ENCODE data around the gene LRMDA. TPM values are rescaled to one million over a fixed set of nuclear protein-coding genes. Genes with fewer than 3 reads are reported as not detected.

Gene LRMDA
- total and polyA plus RNA-seq, 3 experiments from 2014 or later = not detected

DNA sequence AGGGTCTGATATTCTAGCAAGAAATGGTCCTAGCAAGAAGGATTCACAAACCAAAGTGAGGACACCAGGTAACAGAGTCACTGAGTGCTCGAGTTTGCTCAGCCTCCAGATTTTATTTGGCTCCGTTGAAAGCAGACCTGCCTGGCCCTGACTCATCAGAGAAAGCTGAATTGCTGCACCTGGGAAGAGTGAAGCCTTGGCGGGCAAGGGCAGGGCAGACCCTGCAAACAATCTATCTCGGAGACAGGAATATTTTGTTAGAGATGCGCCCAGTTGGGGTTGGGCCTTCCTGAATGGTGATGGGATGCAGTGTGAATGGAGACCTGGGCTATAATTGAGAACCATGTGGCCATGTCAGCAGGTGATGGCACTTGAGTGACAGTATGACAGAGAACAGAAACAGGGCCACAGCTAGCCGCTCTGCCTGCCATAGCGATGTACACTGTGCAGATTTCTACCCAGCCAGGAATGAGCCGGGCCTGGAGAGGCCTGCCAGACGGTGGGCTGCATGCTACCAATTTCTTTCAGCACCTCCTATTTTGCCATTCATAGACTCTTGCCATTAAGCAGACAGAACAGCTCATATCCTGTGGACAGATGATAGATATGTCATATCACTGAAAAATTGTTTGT is 744.2 kb downstream of the LRMDA start:
- H3K4me1 Mint-ChIP-seq = no peaks in the 10 kb centered on the region
- H3K36me3 Mint-ChIP-seq = no peaks in the 10 kb centered on the region
- no peaks in the 10 kb centered on the region for H3K9me3 ChIP-seq (ENCODE audit: low read length)
- ChIA-PET POLR2A (no interaction called here), CTCF (no interaction called here)
- peaks cover 0 to 1% of the 10 kb centered on the region in 2 donors for H3K27me3 Mint-ChIP-seq
- no peaks in the 10 kb centered on the region for H3K27me3 ChIP-seq (ENCODE audit: insufficient read depth, low read length, poor library complexity, severe bottlenecking)
- no peaks in the 10 kb centered on the region for H3K36me3 ChIP-seq (ENCODE audit: insufficient read depth, low read length)
- no peak overlapping the region for H3K4me3 ChIP-seq (ENCODE audit: low read length)
- H3K4me3 Mint-ChIP-seq = no peak overlapping the region
- DNase-seq = no peak
- no peak overlapping the region for H3K27ac Mint-ChIP-seq
- H3K9me3 Mint-ChIP-seq = peaks cover 0 to 17% (median 2%) of the 10 kb centered on the region in 5 donors
- no peak overlapping the region for H3K27ac ChIP-seq (ENCODE audit: low read depth, low read length)
- H3K4me1 ChIP-seq (ENCODE audit: insufficient read depth, low read length) = no peaks in the 10 kb centered on the region

DNA sequence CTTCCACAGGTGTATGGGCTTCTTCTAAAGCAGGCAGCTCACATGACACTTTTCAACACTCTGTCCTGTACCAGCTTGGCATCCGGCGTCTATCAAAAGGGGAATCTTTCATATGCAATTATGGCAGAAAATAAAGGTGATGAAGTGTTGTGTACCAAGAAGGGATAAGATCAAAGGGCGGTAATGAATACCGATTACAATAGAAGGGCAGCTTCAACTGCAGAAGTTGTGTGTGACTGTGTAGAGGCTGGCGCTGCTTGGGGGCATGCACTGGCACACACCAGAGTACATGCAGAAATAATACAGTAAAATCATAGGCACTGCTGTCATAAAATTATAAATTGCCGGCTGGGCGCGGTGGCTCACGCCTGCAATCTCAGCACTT is 744.7 kb downstream of the LRMDA start:
- H3K4me3 Mint-ChIP-seq = no peak overlapping the region
- H3K9me3 ChIP-seq (ENCODE audit: low read length) = no peaks in the 10 kb centered on the region
- CTCF ChIA-PET = no interaction called here
- H3K9me3 Mint-ChIP-seq = peaks cover 0 to 17% (median 2%) of the 10 kb centered on the region in 5 donors
- H3K27me3 Mint-ChIP-seq = peaks cover 0 to 1% of the 10 kb centered on the region in 2 donors
- no peak for DNase-seq
- no peak overlapping the region for H3K27ac ChIP-seq (ENCODE audit: low read depth, low read length)
- H3K4me1 Mint-ChIP-seq = no peaks in the 10 kb centered on the region
- H3K27ac Mint-ChIP-seq = no peak overlapping the region
- H3K27me3 ChIP-seq (ENCODE audit: insufficient read depth, low read length, poor library complexity, severe bottlenecking) = no peaks in the 10 kb centered on the region
- H3K4me3 ChIP-seq (ENCODE audit: low read length) = no peak overlapping the region
- no peaks in the 10 kb centered on the region for H3K36me3 ChIP-seq (ENCODE audit: insufficient read depth, low read length)
- no peaks in the 10 kb centered on the region for H3K36me3 Mint-ChIP-seq
- no peaks in the 10 kb centered on the region for H3K4me1 ChIP-seq (ENCODE audit: insufficient read depth, low read length)
- POLR2A ChIA-PET = no interaction called here

DNA sequence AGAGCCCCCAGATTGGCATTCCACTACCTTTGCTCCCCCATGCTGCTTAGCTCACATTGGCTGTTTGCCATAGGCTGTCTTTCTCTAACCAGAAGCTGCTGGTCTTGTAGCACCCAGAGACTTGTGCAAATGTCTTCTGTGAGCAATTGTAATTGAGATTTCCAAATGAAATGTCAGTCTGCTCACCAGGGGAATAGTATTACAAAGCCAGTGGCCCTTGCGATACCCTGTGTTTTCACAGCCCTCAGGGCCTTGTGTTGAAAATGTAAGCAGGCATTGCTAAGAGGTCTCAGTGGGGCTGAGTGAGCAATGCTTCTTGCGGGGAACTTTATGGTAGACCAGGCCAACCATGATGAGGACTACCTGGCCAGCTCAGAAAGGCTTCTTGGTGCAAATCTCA is 746.5 kb downstream of the LRMDA start:
- no peak for DNase-seq
- ChIA-PET POLR2A (no interaction called here), CTCF (no interaction called here)
- no peaks in the 10 kb centered on the region for H3K36me3 ChIP-seq (ENCODE audit: insufficient read depth, low read length)
- H3K9me3 ChIP-seq (ENCODE audit: low read length) = no peaks in the 10 kb centered on the region
- no peaks in the 10 kb centered on the region for H3K36me3 Mint-ChIP-seq
- H3K27ac ChIP-seq (ENCODE audit: low read depth, low read length) = no peak overlapping the region
- no peak overlapping the region for H3K4me3 Mint-ChIP-seq
- no peak overlapping the region for H3K27ac Mint-ChIP-seq
- no peaks in the 10 kb centered on the region for H3K4me1 ChIP-seq (ENCODE audit: insufficient read depth, low read length)
- H3K27me3 Mint-ChIP-seq = no peaks in the 10 kb centered on the region
- peaks cover 0 to 13% (median 2%) of the 10 kb centered on the region in 5 donors for H3K9me3 Mint-ChIP-seq
- H3K27me3 ChIP-seq (ENCODE audit: insufficient read depth, low read length, poor library complexity, severe bottlenecking) = no peaks in the 10 kb centered on the region
- H3K4me1 Mint-ChIP-seq = no peaks in the 10 kb centered on the region
- no peak overlapping the region for H3K4me3 ChIP-seq (ENCODE audit: low read length)

DNA sequence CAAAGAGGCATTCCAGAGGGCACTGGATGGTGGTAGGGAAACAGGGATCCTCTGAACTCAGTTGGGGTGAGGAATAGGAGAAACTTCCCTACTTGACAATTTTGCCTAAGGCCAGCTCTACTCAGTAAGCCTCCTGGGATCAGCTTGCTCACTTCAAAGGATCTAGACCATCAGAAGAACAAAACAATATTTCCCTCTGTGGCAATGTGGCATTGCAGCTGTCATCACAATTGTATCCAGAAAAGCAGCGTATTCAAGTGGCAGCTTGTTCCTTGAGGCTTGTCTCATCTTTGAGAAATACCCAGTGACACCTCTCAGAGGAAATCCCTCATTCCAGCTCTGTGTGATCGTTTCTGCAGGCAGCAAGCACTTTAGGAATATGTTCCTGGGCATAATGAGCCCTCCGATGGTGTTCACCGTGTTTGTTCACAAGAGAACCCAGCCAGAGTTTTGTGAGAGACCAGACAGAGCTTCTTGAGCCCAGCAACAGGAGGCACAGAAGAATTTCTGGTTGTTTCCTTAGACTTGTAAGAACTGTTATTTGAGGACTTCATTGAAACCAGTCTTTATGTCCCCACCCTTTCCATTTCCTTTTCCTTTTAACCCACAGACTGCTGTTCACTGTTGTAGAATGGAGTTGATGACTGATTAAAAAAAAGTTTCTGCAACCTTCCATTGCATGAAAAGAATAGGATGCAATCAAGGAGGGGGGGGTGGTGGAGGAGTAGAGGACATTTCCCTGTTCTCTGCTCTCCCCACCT is 747.3 kb downstream of the LRMDA start:
- POLR2A ChIA-PET = no interaction called here
- Mint-ChIP-seq H3K9me3 (peaks cover 0 to 12% (median 0%) of the 10 kb centered on the region in 5 donors), H3K36me3 (no peaks in the 10 kb centered on the region), H3K27me3 (no peaks in the 10 kb centered on the region), H3K4me3 (no peak overlapping the region), H3K27ac (no peak overlapping the region), H3K4me1 (no peaks in the 10 kb centered on the region)
- H3K4me1 ChIP-seq (ENCODE audit: insufficient read depth, low read length) = no peaks in the 10 kb centered on the region
- H3K36me3 ChIP-seq (ENCODE audit: insufficient read depth, low read length) = no peaks in the 10 kb centered on the region
- no peaks in the 10 kb centered on the region for H3K9me3 ChIP-seq (ENCODE audit: low read length)
- CTCF ChIA-PET = no interaction called here
- H3K4me3 ChIP-seq (ENCODE audit: low read length) = no peak overlapping the region
- no peak for DNase-seq
- H3K27me3 ChIP-seq (ENCODE audit: insufficient read depth, low read length, poor library complexity, severe bottlenecking) = no peaks in the 10 kb centered on the region
- H3K27ac ChIP-seq (ENCODE audit: low read depth, low read length) = no peak overlapping the region

DNA sequence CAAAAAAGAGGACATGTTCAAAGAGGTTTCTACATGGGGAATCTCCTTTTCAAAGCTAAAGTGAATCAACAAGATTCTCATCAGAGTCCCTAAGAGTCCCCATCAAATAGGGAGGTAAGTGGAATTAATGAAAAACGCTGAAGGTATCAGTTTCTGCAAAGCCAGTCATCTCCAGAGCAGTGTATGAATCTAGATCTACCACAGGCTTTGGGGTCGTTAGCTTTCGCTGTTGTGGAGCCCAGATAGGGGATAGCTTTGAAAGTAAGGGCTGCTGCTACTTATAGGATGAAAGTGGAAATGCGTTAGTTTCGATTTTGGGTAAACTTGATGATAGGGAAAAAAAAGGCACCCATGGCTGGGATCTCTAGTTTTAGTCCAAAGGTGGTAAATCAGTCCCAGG is 748.4 kb downstream of the LRMDA start:
- H3K27me3 Mint-ChIP-seq = no peaks in the 10 kb centered on the region
- DNase-seq = no peak
- no peak overlapping the region for H3K4me3 Mint-ChIP-seq
- Histone ChIP-seq H3K36me3 (ENCODE audit: insufficient read depth, low read length) (no peaks in the 10 kb centered on the region), H3K27ac (ENCODE audit: low read depth, low read length) (no peak overlapping the region), H3K4me1 (ENCODE audit: insufficient read depth, low read length) (no peaks in the 10 kb centered on the region), H3K4me3 (ENCODE audit: low read length) (no peak overlapping the region), H3K27me3 (ENCODE audit: insufficient read depth, low read length, poor library complexity, severe bottlenecking) (no peaks in the 10 kb centered on the region), H3K9me3 (ENCODE audit: low read length) (no peaks in the 10 kb centered on the region)
- ChIA-PET CTCF (no interaction called here), POLR2A (no interaction called here)
- no peaks in the 10 kb centered on the region for H3K4me1 Mint-ChIP-seq
- H3K9me3 Mint-ChIP-seq = peaks cover 0 to 13% (median 2%) of the 10 kb centered on the region in 5 donors
- no peak overlapping the region for H3K27ac Mint-ChIP-seq
- H3K36me3 Mint-ChIP-seq = no peaks in the 10 kb centered on the region

DNA sequence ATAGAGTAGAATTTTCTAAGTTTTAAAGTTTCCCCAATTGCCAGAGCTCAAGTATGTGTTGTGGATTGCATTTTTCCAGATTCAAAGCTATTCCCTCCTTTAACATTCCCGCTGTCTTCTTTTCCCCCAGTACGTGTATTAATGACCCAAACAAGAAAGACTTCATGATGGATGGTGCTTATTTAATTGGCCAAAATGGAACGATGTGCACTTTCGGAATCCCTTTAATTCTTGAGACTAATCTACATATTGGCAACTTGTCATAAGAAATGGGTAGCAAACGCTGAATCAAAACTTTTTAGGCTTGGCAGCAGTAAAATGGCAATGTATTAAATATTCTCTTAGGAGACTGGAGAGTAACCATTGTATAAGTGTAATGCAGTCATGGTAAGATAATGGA is 753.2 kb downstream of the LRMDA start:
- Histone ChIP-seq H3K4me3 (ENCODE audit: low read length) (no peak overlapping the region), H3K4me1 (ENCODE audit: insufficient read depth, low read length) (no peaks in the 10 kb centered on the region), H3K9me3 (ENCODE audit: low read length) (no peaks in the 10 kb centered on the region), H3K36me3 (ENCODE audit: insufficient read depth, low read length) (no peaks in the 10 kb centered on the region), H3K27ac (ENCODE audit: low read depth, low read length) (no peak overlapping the region), H3K27me3 (ENCODE audit: insufficient read depth, low read length, poor library complexity, severe bottlenecking) (no peaks in the 10 kb centered on the region)
- no peak for DNase-seq
- Mint-ChIP-seq H3K9me3 (peaks cover 0 to 8% (median 3%) of the 10 kb centered on the region in 5 donors), H3K27me3 (no peaks in the 10 kb centered on the region), H3K36me3 (no peaks in the 10 kb centered on the region), H3K4me1 (no peaks in the 10 kb centered on the region), H3K27ac (no peak overlapping the region), H3K4me3 (no peak overlapping the region)
- ChIA-PET POLR2A (no interaction called here), CTCF (no interaction called here)

DNA sequence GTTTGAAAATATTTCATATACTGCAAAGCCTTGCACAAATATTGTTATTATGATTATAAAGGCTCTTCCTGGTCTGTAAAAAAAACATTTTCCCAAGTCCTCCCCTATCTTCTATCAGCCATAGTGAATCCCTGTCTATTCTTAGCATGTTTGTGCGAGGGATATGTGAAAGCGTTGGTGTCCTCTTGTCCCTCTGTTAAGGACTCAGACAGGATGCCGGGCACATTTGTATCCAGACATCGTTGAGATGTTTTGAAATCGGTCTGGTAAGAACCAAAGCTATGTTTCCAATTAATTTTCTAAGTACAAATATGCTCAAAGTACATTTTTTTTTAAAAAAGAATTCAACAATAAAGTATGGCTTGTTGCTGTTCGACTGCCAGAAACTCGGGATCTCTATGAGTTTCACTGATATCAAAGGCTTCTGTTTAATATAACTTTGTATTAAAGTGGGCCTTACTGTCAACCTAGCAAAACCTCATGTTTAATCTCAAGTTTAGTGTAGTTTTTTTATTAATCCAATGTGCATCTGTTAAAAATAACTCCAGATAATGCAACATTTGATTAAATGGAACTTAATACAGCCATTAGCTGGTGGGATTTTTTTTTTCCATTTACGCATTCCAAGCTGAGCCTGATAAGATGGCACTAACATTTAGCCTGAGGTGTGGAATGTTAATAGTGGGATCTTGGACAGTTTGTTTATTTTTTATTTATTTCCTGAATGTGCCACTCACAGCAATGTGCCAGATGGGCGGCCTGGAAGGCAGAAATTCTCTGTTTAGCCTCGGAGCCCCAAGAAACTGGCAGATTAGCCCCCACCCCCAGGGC is 754.3 kb downstream of the LRMDA start:
- no peak overlapping the region for H3K4me3 ChIP-seq (ENCODE audit: low read length)
- no peaks in the 10 kb centered on the region for H3K27me3 ChIP-seq (ENCODE audit: insufficient read depth, low read length, poor library complexity, severe bottlenecking)
- H3K4me1 ChIP-seq (ENCODE audit: insufficient read depth, low read length) = no peaks in the 10 kb centered on the region
- no peaks in the 10 kb centered on the region for H3K4me1 Mint-ChIP-seq
- no peak overlapping the region for H3K4me3 Mint-ChIP-seq
- H3K27ac Mint-ChIP-seq = no peak overlapping the region
- no peaks in the 10 kb centered on the region for H3K9me3 ChIP-seq (ENCODE audit: low read length)
- DNase-seq = no peak
- ChIA-PET CTCF (no interaction called here), POLR2A (no interaction called here)
- peaks cover 0 to 3% of the 10 kb centered on the region in 2 donors for H3K27me3 Mint-ChIP-seq
- H3K36me3 ChIP-seq (ENCODE audit: insufficient read depth, low read length) = no peaks in the 10 kb centered on the region
- no peak overlapping the region for H3K27ac ChIP-seq (ENCODE audit: low read depth, low read length)
- peaks cover 0 to 8% (median 3%) of the 10 kb centered on the region in 5 donors for H3K9me3 Mint-ChIP-seq
- H3K36me3 Mint-ChIP-seq = no peaks in the 10 kb centered on the region

DNA sequence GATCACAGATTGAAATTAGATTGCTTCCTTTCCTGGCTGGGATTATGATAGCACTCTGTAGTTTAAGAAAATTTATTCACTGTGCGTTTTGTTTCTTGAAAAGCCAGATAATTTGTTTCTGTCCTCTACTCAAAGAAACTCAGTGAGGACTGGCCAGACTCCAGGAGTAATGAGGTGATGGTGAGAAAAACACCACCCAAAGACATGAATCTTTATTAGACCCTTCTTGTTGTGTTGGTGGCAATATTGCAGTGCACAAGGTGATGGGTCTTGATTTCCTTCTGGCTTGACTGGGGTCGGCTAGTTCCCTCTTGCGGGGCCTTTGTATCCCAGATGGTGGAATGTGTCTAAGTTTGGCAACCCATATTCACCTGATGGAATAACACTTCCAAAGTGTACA is 756.8 kb downstream of the LRMDA start:
- no peaks in the 10 kb centered on the region for H3K9me3 ChIP-seq (ENCODE audit: low read length)
- DNase-seq = no peak
- Mint-ChIP-seq H3K27ac (no peak overlapping the region), H3K27me3 (peaks cover 0 to 3% of the 10 kb centered on the region in 2 donors), H3K4me3 (no peak overlapping the region), H3K36me3 (no peaks in the 10 kb centered on the region), H3K4me1 (no peaks in the 10 kb centered on the region), H3K9me3 (peaks cover 0 to 13% (median 3%) of the 10 kb centered on the region in 5 donors)
- no peak overlapping the region for H3K4me3 ChIP-seq (ENCODE audit: low read length)
- no peak overlapping the region for H3K27ac ChIP-seq (ENCODE audit: low read depth, low read length)
- no peaks in the 10 kb centered on the region for H3K4me1 ChIP-seq (ENCODE audit: insufficient read depth, low read length)
- no peaks in the 10 kb centered on the region for H3K27me3 ChIP-seq (ENCODE audit: insufficient read depth, low read length, poor library complexity, severe bottlenecking)
- H3K36me3 ChIP-seq (ENCODE audit: insufficient read depth, low read length) = no peaks in the 10 kb centered on the region
- ChIA-PET POLR2A (no interaction called here), CTCF (no interaction called here)

Data from CD8-positive, alpha-beta memory T cell (primary cell).